Prostate gland (tissue), 2 donors: ENCODE data around the gene ANKS4B.

Source experiments
- POLR2A ChIP-seq: fragments of 450-650 bp; IDR thresholded peaks from one replicate; pipeline ENCODE4 v1.6.1; 2016; ENCODE audit warnings: antibody characterized with exemption, mild to moderate bottlenecking
- POLR2AphosphoS5 ChIP-seq: sonication (generic); formaldehyde crosslinking; IDR thresholded peaks from one replicate; pipeline ENCODE4 v1.6.1; 2017; ENCODE audit warnings: antibody characterized with exemption
- TF ChIP-seq, protein P1 (sequence below), 4 experiments: fragments of 200-600 bp in 2 of 4; fragments of 450-650 bp in 2 of 4; sonication (generic) in 2 of 4; IDR thresholded peaks; 1 replicate in 3 of 4; 2 replicates in 1 of 4; pipeline ENCODE4 v1.5.1; 2016 to 2019; ENCODE audit warnings: antibody characterized with exemption in 4 of 4, mild to moderate bottlenecking in 2 of 4, moderate library complexity in 2 of 4

DNA sequence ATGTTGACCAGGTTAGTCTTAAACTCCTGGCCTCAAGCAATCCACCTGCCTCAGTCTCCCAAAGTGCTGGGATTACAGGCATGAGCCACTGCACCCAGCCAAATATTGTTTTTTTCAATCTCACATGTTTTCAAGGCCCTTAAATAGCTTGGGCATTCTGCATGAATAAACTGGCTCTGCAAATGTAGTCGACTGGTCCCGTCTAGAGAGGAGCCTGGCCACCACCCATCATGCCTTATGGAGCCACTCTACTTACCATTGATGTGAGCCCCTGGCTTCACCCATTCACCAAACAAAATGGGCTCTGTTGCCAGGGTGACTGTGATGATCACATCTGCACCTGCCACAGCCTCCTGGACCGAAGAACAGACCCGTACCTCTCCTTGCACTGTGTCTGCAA lies 33.8 kb downstream of the ANKS4B start:
- TF ChIP-seq POLR2A (no peak), POLR2AphosphoS5 (no peak)
- TF ChIP-seq, protein P1, sequence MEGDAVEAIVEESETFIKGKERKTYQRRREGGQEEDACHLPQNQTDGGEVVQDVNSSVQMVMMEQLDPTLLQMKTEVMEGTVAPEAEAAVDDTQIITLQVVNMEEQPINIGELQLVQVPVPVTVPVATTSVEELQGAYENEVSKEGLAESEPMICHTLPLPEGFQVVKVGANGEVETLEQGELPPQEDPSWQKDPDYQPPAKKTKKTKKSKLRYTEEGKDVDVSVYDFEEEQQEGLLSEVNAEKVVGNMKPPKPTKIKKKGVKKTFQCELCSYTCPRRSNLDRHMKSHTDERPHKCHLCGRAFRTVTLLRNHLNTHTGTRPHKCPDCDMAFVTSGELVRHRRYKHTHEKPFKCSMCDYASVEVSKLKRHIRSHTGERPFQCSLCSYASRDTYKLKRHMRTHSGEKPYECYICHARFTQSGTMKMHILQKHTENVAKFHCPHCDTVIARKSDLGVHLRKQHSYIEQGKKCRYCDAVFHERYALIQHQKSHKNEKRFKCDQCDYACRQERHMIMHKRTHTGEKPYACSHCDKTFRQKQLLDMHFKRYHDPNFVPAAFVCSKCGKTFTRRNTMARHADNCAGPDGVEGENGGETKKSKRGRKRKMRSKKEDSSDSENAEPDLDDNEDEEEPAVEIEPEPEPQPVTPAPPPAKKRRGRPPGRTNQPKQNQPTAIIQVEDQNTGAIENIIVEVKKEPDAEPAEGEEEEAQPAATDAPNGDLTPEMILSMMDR (IDR thresholded peaks at IDR 0.05) = no peak
